CD4-positive, alpha-beta memory T cell (primary cell): ENCODE results near the gene ARPC5. TPM values are rescaled to one million over a fixed set of nuclear protein-coding genes. Genes with fewer than 3 reads are reported as not detected.
A peak's percentile ranks its signal among the peaks of the same experiment; 100 is the strongest.

Source experiments
- CTCF ChIA-PET: fragments of 350-600 bp; sonication (Branson Sonifier 250); formaldehyde crosslinking; loops from one replicate; lab custom pipeline; 2021; ENCODE audit warnings: inconsistent platforms; ENCODE audit not compliant: partially characterized antibody; lab: Charles Lee
- POLR2A ChIA-PET: fragments of 350-600 bp; sonication (Branson Sonifier 250); formaldehyde crosslinking; loops from one replicate; lab custom pipeline; 2021; ENCODE audit not compliant: partially characterized antibody; lab: Charles Lee
- DNase-seq, 5 donors: peaks; one replicate each; pipeline versions ENCODE4 v3.0.0 to v3.0.0-alpha.2; 2020 to 2022; ENCODE audit warnings: mixed read lengths in 1 of 5
- H3K27ac ChIP-seq: one replicate; pipeline ENCODE4 v1.7.0; 2013; ENCODE audit warnings: low read depth, low read length
- H3K27me3 ChIP-seq: 2 replicates; pipeline ENCODE4 v1.7.0; 2013; ENCODE audit warnings: mild to moderate bottlenecking, low read length, moderate library complexity; ENCODE audit not compliant: insufficient read depth
- H3K36me3 ChIP-seq: 2 replicates; pipeline ENCODE4 v1.7.0; 2013; ENCODE audit warnings: mild to moderate bottlenecking, low read length, moderate library complexity; ENCODE audit not compliant: insufficient read depth
- H3K4me1 ChIP-seq: 2 replicates; pipeline ENCODE4 v1.7.0; 2013; ENCODE audit warnings: mild to moderate bottlenecking, low read length, moderate library complexity; ENCODE audit not compliant: insufficient read depth
- H3K4me3 ChIP-seq, 2 donors: one replicate each; pipeline ENCODE4 v1.7.0; 2013; ENCODE audit warnings: low read length in 2 of 2, mild to moderate bottlenecking in 1 of 2
- H3K9me3 ChIP-seq, 2 donors: one replicate each; pipeline ENCODE4 v1.7.0; 2013; ENCODE audit warnings: low read length in 2 of 2, control low read depth in 1 of 2; ENCODE audit not compliant: control insufficient read depth in 1 of 2
- H3K27ac Mint-ChIP-seq, 7 donors: one replicate each; pipeline ENCODE4 v1.8.0; 2020 to 2021; ENCODE audit warnings: mixed read lengths in 7 of 7, mild to moderate bottlenecking in 6 of 7, inconsistent platforms in 3 of 7, moderate library complexity in 3 of 7
- H3K27me3 Mint-ChIP-seq, 2 donors: one replicate each; pipeline ENCODE4 v1.8.0; 2020 to 2021; ENCODE audit warnings: mixed read lengths in 2 of 2
- H3K36me3 Mint-ChIP-seq, 2 donors: one replicate each; pipeline ENCODE4 v1.8.0; 2020 to 2021; ENCODE audit warnings: mixed read lengths in 2 of 2, inconsistent platforms in 1 of 2, mild to moderate bottlenecking in 1 of 2
- H3K4me1 Mint-ChIP-seq, 4 donors: one replicate each; pipeline ENCODE4 v1.8.0; 2020 to 2021; ENCODE audit warnings: mixed read lengths in 4 of 4, mild to moderate bottlenecking in 1 of 4
- H3K4me3 Mint-ChIP-seq, 8 donors: one replicate each; pipeline ENCODE4 v1.8.0; 2020 to 2021; ENCODE audit warnings: mixed read lengths in 8 of 8, mild to moderate bottlenecking in 7 of 8, moderate library complexity in 6 of 8, inconsistent platforms in 3 of 8
- H3K9me3 Mint-ChIP-seq, 8 donors: one replicate each; pipeline ENCODE4 v1.8.0; 2020 to 2021; ENCODE audit warnings: mixed read lengths in 8 of 8, mild to moderate bottlenecking in 5 of 8, inconsistent platforms in 3 of 8, moderate library complexity in 1 of 8
- intact Hi-C: fragments of 100-400 bp; cut with micrococcal nuclease; formaldehyde crosslinking; loops from one replicate; pipeline ENCODE4 v1.15.1; 2023
- polyA plus RNA-seq, 2 donors: library from polyadenylated mRNA; unstranded; fragments of 300-500 nt; fragmentation: Illumina TruSeq; gene quantifications; one replicate each; pipeline ENCODE4 v1.2.3, GENCODE V29; 2021
- total RNA-seq, 2 experiments: library from RNA; stranded (reverse); gene quantifications; one replicate each; pipeline ENCODE4 v1.2.3, GENCODE V29; 2021

Gene ARPC5
- total and polyA plus RNA-seq, 4 experiments from 2014 or later, result 106 to 696 (median 249) TPM

GRCh38 chr1:183654706-183655105, 19.1 kb upstream of the ARPC5 start:
- CTCF ChIA-PET, result interaction anchor here (0.7 to 8.5 kb wide), 36 partner anchors 9 to 570 kb away, joined by 3 to 235 read pairs (median 4); partner anchors contain the start of gene TSEN15
- Histone ChIP-seq H3K27ac (no peak overlapping the region), H3K4me3 (no peak overlapping the region), H3K36me3 (no peaks in the 10 kb centered on the region), H3K9me3 (no peaks in the 10 kb centered on the region), H3K4me1 (peaks cover 31% of the 10 kb centered on the region), H3K27me3 (no peaks in the 10 kb centered on the region)
- POLR2A ChIA-PET, result interaction anchor here (0.6 to 1.1 kb wide), 3 partner anchors 17 to 261 kb away, joined by 3 to 4 read pairs (median 3); no protein-coding TSS in a partner anchor
- no peaks in the 10 kb centered on the region for H3K36me3 Mint-ChIP-seq
- intact Hi-C loops, result loop anchor here (1.0 to 2.0 kb wide), 3 partner anchors 20 to 262 kb away; partner anchors contain the start of gene ARPC5
- H3K4me1 Mint-ChIP-seq, result peaks cover 29 to 41% (median 32%) of the 10 kb centered on the region in 4 donors
- H3K27ac Mint-ChIP-seq, result peak overlapping the region in 2 of 7 donors; percentile 2 to 19
- no peak for DNase-seq
- no peak overlapping the region for H3K4me3 Mint-ChIP-seq
- peaks cover 2% of the 10 kb centered on the region in 2 donors for H3K27me3 Mint-ChIP-seq
- H3K9me3 Mint-ChIP-seq, result no peaks in the 10 kb centered on the region

- no peaks in the 10 kb centered on the region for H3K36me3 ChIP-seq
- H3K27ac ChIP-seq, result no peak overlapping the region
- ChIA-PET POLR2A (interaction anchor here (0.6 to 1.1 kb wide), 3 partner anchors 17 to 262 kb away, joined by 3 to 4 read pairs (median 3); no protein-coding TSS in a partner anchor), CTCF (interaction anchor here (0.9 to 8.5 kb wide), 12 partner anchors 8 to 568 kb away, joined by 3 to 235 read pairs (median 20); no protein-coding TSS in a partner anchor)
- no peak for DNase-seq
- intact Hi-C loops, result loop anchor here (2.0 kb wide), 1 partner anchor 19 kb away; the partner anchor contains the start of gene ARPC5
- H3K36me3 Mint-ChIP-seq, result no peaks in the 10 kb centered on the region
- no peak overlapping the region for H3K4me3 Mint-ChIP-seq
- no peaks in the 10 kb centered on the region for H3K9me3 Mint-ChIP-seq
- H3K4me1 ChIP-seq, result peaks cover 31% of the 10 kb centered on the region
- peaks cover 29 to 41% (median 32%) of the 10 kb centered on the region in 4 donors for H3K4me1 Mint-ChIP-seq
- no peaks in the 10 kb centered on the region for H3K27me3 ChIP-seq
- no peak overlapping the region for H3K4me3 ChIP-seq
- H3K9me3 ChIP-seq, result no peaks in the 10 kb centered on the region
- H3K27ac Mint-ChIP-seq, result peak overlapping the region in 6 of 7 donors; percentile 19 to 93 (median 57)
- H3K27me3 Mint-ChIP-seq, result peaks cover 0 to 2% of the 10 kb centered on the region in 2 donors
These were observed 18.4 kb upstream of the ARPC5 start for GRCh38 chr1:183653876-183654451.

GRCh38 chr1:183653462-183653794, 17.8 kb upstream of the ARPC5 start:
- Histone ChIP-seq H3K9me3 (no peaks in the 10 kb centered on the region), H3K4me3 (no peak overlapping the region), H3K4me1 (peaks cover 31% of the 10 kb centered on the region), H3K36me3 (no peaks in the 10 kb centered on the region), H3K27me3 (no peaks in the 10 kb centered on the region), H3K27ac (no peak overlapping the region)
- Mint-ChIP-seq H3K4me3 (peak overlapping the region in 2 of 8 donors; percentile 14 to 24), H3K4me1 (peaks cover 29 to 41% (median 32%) of the 10 kb centered on the region in 4 donors), H3K9me3 (no peaks in the 10 kb centered on the region), H3K27ac (peak overlapping the region in 5 of 7 donors; percentile 19 to 93 (median 65)), H3K36me3 (no peaks in the 10 kb centered on the region), H3K27me3 (peaks cover 0 to 2% of the 10 kb centered on the region in 2 donors)
- CTCF ChIA-PET, result interaction anchor here (0.8 to 8.5 kb wide), 8 partner anchors 9 to 569 kb away, joined by 3 to 235 read pairs (median 20); no protein-coding TSS in a partner anchor
- intact Hi-C loops, result no loop called here
- POLR2A ChIA-PET, result interaction anchor here (1.1 kb wide), 1 partner anchor 263 kb away, joined by 4 read pairs; no protein-coding TSS in a partner anchor
- no peak for DNase-seq

DNA sequence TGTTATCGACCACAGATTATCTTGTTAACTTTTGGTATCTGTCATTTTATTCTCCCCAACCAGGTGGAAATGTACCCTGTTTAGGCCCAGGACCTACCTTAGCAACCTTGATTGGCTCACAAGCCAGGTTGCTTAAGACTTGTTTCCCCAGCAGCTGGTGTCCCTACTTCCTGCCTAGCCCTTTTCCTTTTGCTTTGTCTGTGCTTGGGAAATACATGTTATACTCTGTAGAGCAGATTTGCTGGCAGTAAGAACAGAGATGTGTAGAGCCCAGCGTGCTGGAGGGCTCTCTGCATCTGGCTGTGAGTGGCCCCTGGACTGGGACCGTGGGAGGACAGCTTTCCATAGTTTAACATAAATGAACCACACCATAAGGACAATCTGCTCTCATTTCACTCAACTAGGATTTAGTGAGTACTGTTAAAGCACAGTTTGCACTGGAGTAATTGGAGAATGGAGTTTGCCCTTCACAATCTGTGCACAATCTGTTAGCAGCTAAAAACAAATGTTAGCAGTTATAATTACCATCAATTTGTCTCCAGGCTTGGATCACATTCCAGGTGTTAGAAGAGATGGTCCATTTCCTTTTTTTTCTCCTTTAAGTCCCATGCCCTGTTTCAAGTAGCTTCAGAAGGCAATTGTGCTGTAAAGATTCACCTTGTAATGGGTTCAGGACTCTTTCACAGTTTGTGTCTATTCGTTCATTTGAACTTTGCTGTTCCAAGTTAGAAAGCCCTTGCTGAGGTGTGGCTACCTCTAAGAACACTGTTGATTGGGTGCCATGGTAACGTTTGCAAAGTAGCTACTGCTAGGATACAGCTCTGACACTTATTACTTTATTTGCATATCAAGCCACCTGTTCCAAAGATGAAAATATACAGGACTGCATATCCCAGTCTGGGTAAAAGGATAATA, 17.2 kb upstream of the ARPC5 start, which contains the start of gene APOBEC4:
TSS of gene APOBEC4 (minus strand) at position 770 of the 915 bp plus-strand sequence. CDS start 4,535 bp downstream, outside the sequence.
- peak within 1 kb of the TSS in 7 of 8 donors; percentile 14 to 53 (median 41) for H3K4me3 Mint-ChIP-seq
- Histone ChIP-seq H3K36me3 (no peaks in the 10 kb centered on the region), H3K4me1 (peaks cover 31% of the 10 kb centered on the region), H3K27ac (peak within 1 kb of the TSS; percentile 20), H3K4me3 (no peak within 1 kb of the TSS), H3K9me3 (no peaks in the 10 kb centered on the region), H3K27me3 (no peaks in the 10 kb centered on the region)
- peak within 1 kb of the TSS; percentile 73 to 93 (median 89) for H3K27ac Mint-ChIP-seq
- ChIA-PET POLR2A (interaction anchor here (0.7 kb wide), 1 partner anchor 263 kb away, joined by 3 read pairs; no protein-coding TSS in a partner anchor), CTCF (interaction anchor here (0.8 to 8.5 kb wide), 8 partner anchors 8 to 569 kb away, joined by 3 to 235 read pairs (median 10); no protein-coding TSS in a partner anchor)
- H3K9me3 Mint-ChIP-seq, result no peaks in the 10 kb centered on the region
- peaks cover 0 to 2% of the 10 kb centered on the region in 2 donors for H3K27me3 Mint-ChIP-seq
- intact Hi-C loops, result no loop called here
- DNase-seq, result peak; percentile 11 to 46 (median 26)
- peaks cover 29 to 41% (median 32%) of the 10 kb centered on the region in 4 donors for H3K4me1 Mint-ChIP-seq
- no peaks in the 10 kb centered on the region for H3K36me3 Mint-ChIP-seq

- Mint-ChIP-seq H3K9me3 (no peaks in the 10 kb centered on the region), H3K27me3 (peaks cover 0 to 2% of the 10 kb centered on the region in 2 donors), H3K4me3 (peak overlapping the region in 7 of 8 donors; percentile 1 to 53 (median 39)), H3K4me1 (peaks cover 29 to 41% (median 32%) of the 10 kb centered on the region in 4 donors), H3K27ac (peak overlapping the region; percentile 73 to 93 (median 89)), H3K36me3 (no peaks in the 10 kb centered on the region)
- Histone ChIP-seq H3K4me1 (peaks cover 31% of the 10 kb centered on the region), H3K36me3 (no peaks in the 10 kb centered on the region), H3K9me3 (no peaks in the 10 kb centered on the region), H3K4me3 (no peak overlapping the region), H3K27ac (peak overlapping the region; percentile 20), H3K27me3 (no peaks in the 10 kb centered on the region)
- ChIA-PET POLR2A (interaction anchor here (0.7 kb wide), 1 partner anchor 264 kb away, joined by 3 read pairs; no protein-coding TSS in a partner anchor), CTCF (interaction anchor here (0.8 to 8.5 kb wide), 6 partner anchors 20 to 268 kb away, joined by 3 to 235 read pairs (median 20); no protein-coding TSS in a partner anchor)
- peak; percentile 7 to 44 (median 17) for DNase-seq
- intact Hi-C loops, result no loop called here
These were observed 16.5 kb upstream of the ARPC5 start for GRCh38 chr1:183652107-183652506.

GRCh38 chr1:183651612-183652011, 16.0 kb upstream of the ARPC5 start:
- peaks cover 31% of the 10 kb centered on the region for H3K4me1 ChIP-seq
- ChIA-PET CTCF (interaction anchor here (0.8 to 8.5 kb wide), 5 partner anchors 19 to 264 kb away, joined by 3 to 235 read pairs (median 12); no protein-coding TSS in a partner anchor), POLR2A (no interaction called here)
- peaks cover 29 to 41% (median 32%) of the 10 kb centered on the region in 4 donors for H3K4me1 Mint-ChIP-seq
- no peak for DNase-seq
- no peaks in the 10 kb centered on the region for H3K27me3 ChIP-seq
- peaks cover 0 to 2% of the 10 kb centered on the region in 2 donors for H3K27me3 Mint-ChIP-seq
- H3K9me3 Mint-ChIP-seq, result no peaks in the 10 kb centered on the region
- intact Hi-C loops, result no loop called here
- no peak overlapping the region for H3K4me3 ChIP-seq
- peak overlapping the region in 5 of 8 donors; percentile 12 to 51 (median 41) for H3K4me3 Mint-ChIP-seq
- no peaks in the 10 kb centered on the region for H3K36me3 Mint-ChIP-seq
- H3K9me3 ChIP-seq, result no peaks in the 10 kb centered on the region
- peak overlapping the region; percentile 9 to 93 (median 85) for H3K27ac Mint-ChIP-seq
- H3K36me3 ChIP-seq, result no peaks in the 10 kb centered on the region
- H3K27ac ChIP-seq, result peak overlapping the region; percentile 20
